Loucy (cell line): ENCODE measurements around the gene PTPRN2.

Experiments
- H2AFZ ChIP-seq: fragments of 200-600 bp; sonication (generic); 2 replicates; pipeline ENCODE4 v1.6.0; 2016; ENCODE audit warnings: antibody characterized with exemption, mild to moderate bottlenecking, low read length, moderate library complexity
- H3F3A ChIP-seq: fragments of 200-600 bp; 2 replicates; pipeline ENCODE4 v1.6.0; 2016; ENCODE audit warnings: antibody characterized with exemption, low read depth, mild to moderate bottlenecking
- H3K27me3 ChIP-seq: fragments of 200-600 bp; sonication (generic); 2 replicates; pipeline ENCODE4 v1.6.1; 2014; ENCODE audit warnings: low read length, mild to moderate bottlenecking; ENCODE audit not compliant: insufficient read depth, poor library complexity, severe bottlenecking
- H3K36me3 ChIP-seq: fragments of 200-600 bp; sonication (generic); 2 replicates; pipeline ENCODE4 v1.6.1; 2016; ENCODE audit warnings: low read length; ENCODE audit not compliant: insufficient read depth
- H3K4me1 ChIP-seq: fragments of 200-600 bp; sonication (generic); 2 replicates; pipeline ENCODE4 v1.5.1; 2014; ENCODE audit warnings: low read length, mild to moderate bottlenecking; ENCODE audit not compliant: insufficient read depth, poor library complexity, severe bottlenecking
- H3K4me2 ChIP-seq: fragments of 200-600 bp; sonication (generic); 2 replicates; pipeline ENCODE4 v1.6.0; 2014; ENCODE audit warnings: antibody characterized with exemption, low read length, low read depth, mild to moderate bottlenecking; ENCODE audit not compliant: poor library complexity, severe bottlenecking
- H3K4me3 ChIP-seq: fragments of 200-600 bp; sonication (generic); 2 replicates; pipeline ENCODE4 v1.5.1; 2014; ENCODE audit warnings: low read length, mild to moderate bottlenecking, mixed read lengths; ENCODE audit not compliant: poor library complexity, severe bottlenecking
- H3K79me2 ChIP-seq: fragments of 200-600 bp; sonication (generic); 2 replicates; pipeline ENCODE4 v1.6.1; 2014; ENCODE audit warnings: low read length; ENCODE audit not compliant: insufficient read depth
- H3K9ac ChIP-seq: fragments of 200-600 bp; sonication (generic); 2 replicates; pipeline ENCODE4 v1.6.0; 2014; ENCODE audit warnings: mild to moderate bottlenecking, low read depth, low read length, moderate library complexity; ENCODE audit not compliant: poor library complexity, severe bottlenecking
- H3K9me2 ChIP-seq: fragments of 200-600 bp; sonication (generic); replicated peaks from 2 replicates; pipeline ENCODE4 v1.6.1; 2016; ENCODE audit warnings: low read depth, low read length, mixed read lengths
- H3K9me3 ChIP-seq: fragments of 200-600 bp; sonication (generic); 2 replicates; pipeline ENCODE4 v1.6.1; 2014; ENCODE audit warnings: mild to moderate bottlenecking, antibody characterized with exemption, low read length, low read depth; ENCODE audit not compliant: insufficient read depth
- H4K20me1 ChIP-seq: fragments of 200-600 bp; sonication (generic); 2 replicates; pipeline ENCODE4 v1.6.0; 2014; ENCODE audit warnings: antibody characterized with exemption, low read length, mild to moderate bottlenecking; ENCODE audit not compliant: insufficient read depth, poor library complexity, severe bottlenecking
- EZH2phosphoT487 ChIP-seq: fragments of 200-600 bp; IDR thresholded peaks from 2 replicates; pipeline ENCODE4 v1.6.1; 2018; ENCODE audit warnings: antibody characterized with exemption, mild to moderate bottlenecking, moderate library complexity, borderline replicate concordance
- TF ChIP-seq, protein P1 (sequence below): fragments of 200-600 bp; sonication (generic); conservative IDR thresholded peaks from 2 replicates; pipeline ENCODE4 v1.5.1; 2014; ENCODE audit warnings: mild to moderate bottlenecking, antibody characterized with exemption, low read length

PTPRN2 gene

GRCh38 chr7:157513162-157513621, 1074.4 kb downstream of the PTPRN2 start:
- Histone ChIP-seq H3F3A (no peaks in the 10 kb centered on the region), H4K20me1 (no peaks in the 10 kb centered on the region), H3K4me3 (no peak overlapping the region), H3K27me3 (no peaks in the 10 kb centered on the region), H3K9ac (no peak overlapping the region), H3K4me1 (no peaks in the 10 kb centered on the region), H3K9me2 (no peaks in the 10 kb centered on the region), H3K79me2 (no peaks in the 10 kb centered on the region), H3K36me3 (no peaks in the 10 kb centered on the region), H3K9me3 (no peaks in the 10 kb centered on the region), H3K4me2 (no peak overlapping the region), H2AFZ (no peak overlapping the region)
- TF ChIP-seq EZH2phosphoT487, result no peak
- TF ChIP-seq, protein P1, sequence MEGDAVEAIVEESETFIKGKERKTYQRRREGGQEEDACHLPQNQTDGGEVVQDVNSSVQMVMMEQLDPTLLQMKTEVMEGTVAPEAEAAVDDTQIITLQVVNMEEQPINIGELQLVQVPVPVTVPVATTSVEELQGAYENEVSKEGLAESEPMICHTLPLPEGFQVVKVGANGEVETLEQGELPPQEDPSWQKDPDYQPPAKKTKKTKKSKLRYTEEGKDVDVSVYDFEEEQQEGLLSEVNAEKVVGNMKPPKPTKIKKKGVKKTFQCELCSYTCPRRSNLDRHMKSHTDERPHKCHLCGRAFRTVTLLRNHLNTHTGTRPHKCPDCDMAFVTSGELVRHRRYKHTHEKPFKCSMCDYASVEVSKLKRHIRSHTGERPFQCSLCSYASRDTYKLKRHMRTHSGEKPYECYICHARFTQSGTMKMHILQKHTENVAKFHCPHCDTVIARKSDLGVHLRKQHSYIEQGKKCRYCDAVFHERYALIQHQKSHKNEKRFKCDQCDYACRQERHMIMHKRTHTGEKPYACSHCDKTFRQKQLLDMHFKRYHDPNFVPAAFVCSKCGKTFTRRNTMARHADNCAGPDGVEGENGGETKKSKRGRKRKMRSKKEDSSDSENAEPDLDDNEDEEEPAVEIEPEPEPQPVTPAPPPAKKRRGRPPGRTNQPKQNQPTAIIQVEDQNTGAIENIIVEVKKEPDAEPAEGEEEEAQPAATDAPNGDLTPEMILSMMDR, result no peak

DNA sequence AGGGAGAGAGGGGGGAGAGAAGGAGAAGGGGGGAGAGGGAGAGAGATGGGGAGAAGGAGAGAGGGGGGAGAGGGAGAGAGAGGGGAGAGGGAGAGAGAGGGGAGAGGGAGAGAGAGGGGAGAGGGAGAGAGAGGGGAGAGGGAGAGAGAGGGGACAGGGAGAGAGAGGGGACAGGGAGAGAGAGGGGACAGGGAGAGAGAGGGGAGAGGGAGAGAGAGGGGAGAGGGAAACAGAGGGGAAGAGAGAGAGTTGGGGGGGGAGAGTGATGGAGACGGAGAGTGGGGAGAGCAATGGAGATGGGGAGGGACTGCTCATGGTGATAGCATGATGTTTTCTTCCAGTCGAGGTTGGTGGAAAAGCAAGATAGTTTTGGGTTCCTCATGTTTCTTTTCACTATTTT, 1078.4 kb downstream of the PTPRN2 start:
- Histone ChIP-seq H3K9me2 (no peaks in the 10 kb centered on the region), H3K4me2 (no peak overlapping the region), H3K79me2 (no peaks in the 10 kb centered on the region), H3K4me3 (no peak overlapping the region), H3K27me3 (no peaks in the 10 kb centered on the region), H3F3A (no peaks in the 10 kb centered on the region), H3K9me3 (no peaks in the 10 kb centered on the region; the same call in 1 of the 2 replicates), H2AFZ (no peak overlapping the region), H3K9ac (no peak overlapping the region), H4K20me1 (no peaks in the 10 kb centered on the region), H3K4me1 (no peaks in the 10 kb centered on the region), H3K36me3 (no peaks in the 10 kb centered on the region)
- TF ChIP-seq, protein P1, result no peak
- TF ChIP-seq EZH2phosphoT487, result no peak

DNA sequence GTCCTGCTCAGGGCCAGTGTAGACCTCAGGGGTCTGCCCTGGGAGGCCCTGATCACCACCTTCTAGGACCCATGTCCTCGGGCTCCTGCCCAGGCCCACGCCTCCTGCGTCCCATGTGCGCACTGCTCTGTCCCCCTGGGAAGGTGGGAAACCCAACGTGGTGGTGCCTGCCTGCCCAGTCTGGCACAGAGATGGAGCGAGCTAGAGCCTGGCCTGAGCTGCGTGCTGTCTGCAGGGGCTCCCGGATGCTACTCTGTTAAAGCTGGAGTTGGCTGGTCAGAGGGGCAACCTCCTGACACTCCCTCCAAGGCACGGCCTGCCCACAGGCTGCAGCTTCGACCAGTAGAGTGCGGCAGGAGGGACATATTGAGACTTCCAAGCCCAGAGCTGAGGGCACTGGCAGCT, 1079.1 kb downstream of the PTPRN2 start:
- no peaks in the 10 kb centered on the region for H3F3A ChIP-seq
- H3K9me3 ChIP-seq, result no peaks in the 10 kb centered on the region; the same call in 1 of the 2 replicates
- H4K20me1 ChIP-seq, result no peaks in the 10 kb centered on the region
- no peak overlapping the region for H3K4me2 ChIP-seq
- no peaks in the 10 kb centered on the region for H3K4me1 ChIP-seq
- H3K4me3 ChIP-seq, result no peak overlapping the region
- H3K79me2 ChIP-seq, result no peaks in the 10 kb centered on the region
- H3K9ac ChIP-seq, result no peak overlapping the region
- no peaks in the 10 kb centered on the region for H3K9me2 ChIP-seq
- no peaks in the 10 kb centered on the region for H3K27me3 ChIP-seq
- TF ChIP-seq EZH2phosphoT487, result no peak
- TF ChIP-seq, protein P1, result no peak
- H2AFZ ChIP-seq, result no peak overlapping the region
- no peaks in the 10 kb centered on the region for H3K36me3 ChIP-seq
